A673 (cell line): ENCODE data around the gene MSI2. TPM values are rescaled to one million over a fixed set of nuclear protein-coding genes. Genes with fewer than 3 reads are reported as not detected.

ENCODE experiments used
- BruUV-seq: library from RNA; stranded (reverse); fragments of 400-500 nt; replicated peaks from 2 replicates; lab custom pipeline; 2021; lab: Mats Ljungman, UMichigan
- CTCF ChIA-PET: fragments of 300-600 bp; sonication (Branson Sonifier 250); formaldehyde crosslinking; loops from one replicate; lab custom pipeline; 2022; ENCODE audit warnings: antibody characterized with exemption; lab: Charles Lee
- POLR2A ChIA-PET: fragments of 300-600 bp; sonication (Branson Sonifier 250); formaldehyde crosslinking; loops from one replicate; lab custom pipeline; 2022; ENCODE audit warnings: antibody characterized with exemption; ENCODE audit not compliant: low non-redundant PET; lab: Charles Lee
- DNase-seq: peaks from one replicate; pipeline ENCODE4 v3.0.0-alpha.2; 2015; ENCODE audit warnings: low spot score
- H3K27ac ChIP-seq: fragments of 200-600 bp; sonication (generic); 2 replicates; pipeline ENCODE4 v1.5.1; 2016; ENCODE audit warnings: mixed run types, low read depth, mild to moderate bottlenecking, mixed read lengths, antibody characterized with exemption, low read length; ENCODE audit not compliant: poor library complexity, severe bottlenecking
- H3K27me3 ChIP-seq: fragments of 200-600 bp; sonication (generic); replicated peaks from 2 replicates; pipeline ENCODE4 v1.6.1; 2017; ENCODE audit warnings: mixed run types, low read depth, mild to moderate bottlenecking, mixed read lengths, antibody characterized with exemption, low read length; ENCODE audit not compliant: insufficient read depth, poor library complexity
- H3K36me3 ChIP-seq: fragments of 200-600 bp; sonication (generic); 2 replicates; pipeline ENCODE4 v1.6.1; 2016; ENCODE audit warnings: mixed run types, mild to moderate bottlenecking, mixed read lengths, antibody characterized with exemption, low read length; ENCODE audit not compliant: insufficient read depth, poor library complexity, severe bottlenecking
- H3K4me1 ChIP-seq: fragments of 200-600 bp; sonication (generic); 2 replicates; pipeline ENCODE4 v1.6.1; 2017; ENCODE audit warnings: mixed run types, mild to moderate bottlenecking, mixed read lengths, antibody characterized with exemption, low read length; ENCODE audit not compliant: insufficient read depth, poor library complexity, severe bottlenecking
- H3K4me3 ChIP-seq: fragments of 200-600 bp; sonication (generic); 2 replicates; pipeline ENCODE4 v1.5.1; 2016; ENCODE audit warnings: low read depth, mixed run types, mild to moderate bottlenecking, mixed read lengths, low read length; ENCODE audit not compliant: poor library complexity, severe bottlenecking
- H3K9me3 ChIP-seq: fragments of 200-600 bp; sonication (generic); 2 replicates; pipeline ENCODE4 v1.6.1; 2016; ENCODE audit warnings: mixed run types, low read depth, mild to moderate bottlenecking, mixed read lengths, antibody characterized with exemption, low read length; ENCODE audit not compliant: poor library complexity, severe bottlenecking
- EZH2 ChIP-seq: fragments of 200-600 bp; sonication (generic); IDR thresholded peaks from 2 replicates; pipeline ENCODE4 v1.6.1; 2017; ENCODE audit warnings: borderline replicate concordance, low read depth, mild to moderate bottlenecking, mixed read lengths, antibody characterized with exemption, low read length; ENCODE audit not compliant: poor library complexity, severe bottlenecking
- intact Hi-C: fragments of 100-400 bp; cut with micrococcal nuclease; formaldehyde crosslinking; loops from one replicate; pipeline ENCODE4 v1.10.0; 2022; ENCODE audit not compliant: unreplicated experiment
- total RNA-seq: library from RNA; stranded (reverse); gene quantifications from 2 replicates; pipeline ENCODE4 v1.2.3, GENCODE V29; 2021
- TF ChIP-seq, protein P1 (sequence below): fragments of 300-800, 200-600 bp; sonication (generic); conservative IDR thresholded peaks from 2 replicates; pipeline ENCODE4 v1.5.1; 2017; ENCODE audit warnings: low read depth, mild to moderate bottlenecking, antibody characterized with exemption, low read length, moderate library complexity, mixed read lengths

Gene MSI2
- total RNA-seq, 1 experiment from 2014 or later, result 108 TPM

DNA sequence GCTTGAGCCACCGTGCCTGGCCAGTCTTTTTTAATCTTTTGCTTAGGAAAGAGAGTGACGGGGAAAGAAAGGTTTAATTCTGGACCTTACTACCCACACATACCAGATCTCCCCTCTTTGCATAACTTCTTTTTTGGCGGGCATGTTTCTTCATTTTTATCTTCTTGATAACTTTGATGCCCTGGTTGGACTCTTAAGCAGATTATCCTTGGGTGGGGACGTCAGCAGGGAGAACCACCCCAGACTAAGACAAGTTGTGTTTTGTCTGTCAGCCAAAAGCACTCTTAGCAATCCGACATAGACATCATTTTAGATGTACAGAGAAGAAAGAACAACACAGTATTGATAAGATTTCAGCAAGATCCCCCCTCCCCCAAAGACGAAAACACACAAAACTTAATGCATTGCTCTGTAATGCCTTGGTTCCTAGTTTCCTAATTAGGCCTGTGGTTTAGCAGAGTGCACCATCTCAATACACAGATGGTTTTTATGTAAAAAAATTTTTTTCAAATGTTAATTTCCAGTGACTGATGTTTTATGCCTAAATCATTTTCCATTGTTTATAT lies 99.9 kb downstream of the MSI2 start:
- Histone ChIP-seq H3K9me3 (no peaks in the 10 kb centered on the region), H3K4me1 (no peaks in the 10 kb centered on the region), H3K4me3 (no peak overlapping the region), H3K27ac (no peak overlapping the region), H3K36me3 (no peaks in the 10 kb centered on the region), H3K27me3 (no peaks in the 10 kb centered on the region)
- intact Hi-C loops, result no loop called here
- CTCF ChIA-PET, result no interaction called here
- POLR2A ChIA-PET, result no interaction called here
- BruUV-seq, result no TSS peak
- DNase-seq, result no peak
- TF ChIP-seq, protein P1, sequence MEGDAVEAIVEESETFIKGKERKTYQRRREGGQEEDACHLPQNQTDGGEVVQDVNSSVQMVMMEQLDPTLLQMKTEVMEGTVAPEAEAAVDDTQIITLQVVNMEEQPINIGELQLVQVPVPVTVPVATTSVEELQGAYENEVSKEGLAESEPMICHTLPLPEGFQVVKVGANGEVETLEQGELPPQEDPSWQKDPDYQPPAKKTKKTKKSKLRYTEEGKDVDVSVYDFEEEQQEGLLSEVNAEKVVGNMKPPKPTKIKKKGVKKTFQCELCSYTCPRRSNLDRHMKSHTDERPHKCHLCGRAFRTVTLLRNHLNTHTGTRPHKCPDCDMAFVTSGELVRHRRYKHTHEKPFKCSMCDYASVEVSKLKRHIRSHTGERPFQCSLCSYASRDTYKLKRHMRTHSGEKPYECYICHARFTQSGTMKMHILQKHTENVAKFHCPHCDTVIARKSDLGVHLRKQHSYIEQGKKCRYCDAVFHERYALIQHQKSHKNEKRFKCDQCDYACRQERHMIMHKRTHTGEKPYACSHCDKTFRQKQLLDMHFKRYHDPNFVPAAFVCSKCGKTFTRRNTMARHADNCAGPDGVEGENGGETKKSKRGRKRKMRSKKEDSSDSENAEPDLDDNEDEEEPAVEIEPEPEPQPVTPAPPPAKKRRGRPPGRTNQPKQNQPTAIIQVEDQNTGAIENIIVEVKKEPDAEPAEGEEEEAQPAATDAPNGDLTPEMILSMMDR, result no peak
- no peak for TF ChIP-seq EZH2

DNA sequence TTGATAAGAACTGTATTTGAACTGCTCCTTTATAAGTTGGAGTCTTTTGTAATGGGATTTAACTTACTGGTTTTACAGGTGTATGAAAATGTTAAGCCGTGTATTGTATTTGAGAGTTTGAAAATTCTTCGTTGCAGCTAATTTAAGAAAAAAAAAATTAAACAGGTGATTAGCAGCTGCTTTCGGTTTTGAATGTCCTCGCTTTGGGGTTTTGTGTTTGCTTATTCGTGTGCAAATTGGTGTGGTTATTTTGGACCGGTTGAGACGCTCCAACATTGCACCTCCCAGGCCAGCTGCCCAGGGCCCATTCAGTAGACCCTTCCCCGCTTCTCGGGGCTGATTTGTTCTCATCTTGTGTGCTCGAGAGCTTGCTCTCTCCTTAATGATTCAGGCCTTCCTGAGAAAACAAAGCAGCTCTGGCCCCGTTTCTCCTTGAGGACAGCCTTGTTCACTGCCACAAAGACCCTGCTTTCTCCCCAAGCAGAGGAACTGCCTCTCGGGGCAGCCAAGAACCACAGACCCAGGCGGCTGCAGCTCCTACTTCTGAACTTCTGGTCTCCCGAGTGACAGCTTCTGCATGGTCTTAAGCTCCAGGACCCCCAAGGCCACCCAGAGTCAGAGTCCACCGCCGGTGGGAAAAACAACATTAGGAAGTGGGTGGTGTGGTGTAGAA lies 100.5 kb downstream of the MSI2 start:
- BruUV-seq, result no TSS peak
- H3K4me3 ChIP-seq, result no peak overlapping the region
- no peaks in the 10 kb centered on the region for H3K9me3 ChIP-seq
- intact Hi-C loops, result no loop called here
- TF ChIP-seq EZH2, result no peak
- TF ChIP-seq, protein P1, result no peak
- CTCF ChIA-PET, result no interaction called here
- POLR2A ChIA-PET, result interaction anchor here (0.6 kb wide), 1 partner anchor 24 kb away, joined by 3 read pairs; no protein-coding TSS in a partner anchor
- H3K4me1 ChIP-seq, result no peaks in the 10 kb centered on the region
- no peak overlapping the region for H3K27ac ChIP-seq
- H3K36me3 ChIP-seq, result no peaks in the 10 kb centered on the region
- no peaks in the 10 kb centered on the region for H3K27me3 ChIP-seq
- DNase-seq, result no peak

DNA sequence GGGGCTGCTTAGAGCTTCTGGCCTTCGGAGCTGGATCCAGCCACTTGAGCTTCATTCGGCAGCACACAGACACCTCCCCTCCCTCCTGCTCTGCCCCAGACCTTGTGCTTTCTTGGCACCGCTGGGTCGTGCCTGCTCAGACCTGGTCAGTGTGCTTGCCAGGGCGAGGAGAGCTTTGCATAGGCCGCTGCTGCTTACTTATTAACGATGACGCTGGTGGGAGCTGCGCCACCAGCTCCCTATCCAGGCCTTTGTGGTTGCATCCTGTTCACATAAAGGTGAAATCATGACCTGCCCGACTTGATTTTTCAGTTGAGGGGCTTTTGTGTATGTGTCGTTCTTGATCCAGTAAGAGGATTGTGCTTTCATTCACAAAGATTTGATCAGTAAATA lies 101.1 kb downstream of the MSI2 start:
- no peak overlapping the region for H3K27ac ChIP-seq
- ChIA-PET CTCF (no interaction called here), POLR2A (interaction anchor here (0.6 kb wide), 1 partner anchor 24 kb away, joined by 3 read pairs; no protein-coding TSS in a partner anchor)
- H3K36me3 ChIP-seq, result no peaks in the 10 kb centered on the region
- H3K27me3 ChIP-seq, result no peaks in the 10 kb centered on the region
- no peak overlapping the region for H3K4me3 ChIP-seq
- TF ChIP-seq, protein P1, result no peak
- no peak for TF ChIP-seq EZH2
- intact Hi-C loops, result no loop called here
- H3K4me1 ChIP-seq, result no peaks in the 10 kb centered on the region
- DNase-seq, result no peak
- no TSS peak for BruUV-seq
- H3K9me3 ChIP-seq, result no peaks in the 10 kb centered on the region
